ENCODE data around the gene GRK3. TPM values are rescaled to one million over a fixed set of nuclear protein-coding genes. Genes with fewer than 3 reads are reported as not detected.

GRK3 gene
- total and polyA plus RNA-seq, 10 of the 15 experiments (the other 5 are each of a cell fraction or from before 2014, with no cell fraction given) = 3.1 to 35.1 (median 14.7) TPM

DNA sequence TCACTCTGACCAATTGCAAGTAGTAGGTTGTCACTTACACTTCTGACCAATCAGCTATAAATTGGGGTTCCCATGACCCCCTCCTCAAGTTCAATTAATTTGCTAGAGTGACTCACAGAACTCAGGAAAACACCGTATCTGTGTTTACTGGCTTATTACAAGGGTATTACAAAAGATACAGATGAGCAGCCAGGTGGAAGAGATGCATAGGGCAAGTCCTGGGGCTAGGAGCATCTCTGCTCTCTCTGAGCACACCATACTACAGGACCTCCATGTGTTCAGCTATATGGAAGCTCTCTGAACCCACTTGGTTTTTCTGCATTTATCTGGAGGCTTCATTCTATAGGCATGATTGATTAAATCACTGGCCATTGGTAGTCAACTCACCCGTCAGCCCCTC, 11.3 kb upstream of the GRK3 start:
- Histone ChIP-seq H3K36me3 (ENCODE audit: control insufficient read depth in 2 of 2, insufficient read depth in 2 of 2, low read length in 1 of 2) (no peaks in the 10 kb centered on the region), H3K9me3 (replicated peaks; ENCODE audit: control insufficient read depth, insufficient read depth, low read length) (no peaks in the 10 kb centered on the region), H3K4me2 (ENCODE audit: control insufficient read depth, insufficient read depth) (no peak overlapping the region), H3K4me3 (no peak overlapping the region), H3K9ac (ENCODE audit: control insufficient read depth, insufficient read depth, low read length) (no peak overlapping the region), H3K27me3 (replicated peaks in 1 of 2; ENCODE audit: control insufficient read depth in 2 of 2, insufficient read depth in 2 of 2, low read length in 1 of 2) (no peaks in the 10 kb centered on the region), H3K79me2 (ENCODE audit: control insufficient read depth, insufficient read depth, low read length) (no peaks in the 10 kb centered on the region), H2AFZ (ENCODE audit: control insufficient read depth, low read depth, low read length) (no peak overlapping the region), H3K4me1 (ENCODE audit: control insufficient read depth, insufficient read depth, low read length) (peaks cover 3% of the 10 kb centered on the region; the same call in 1 of the 2 replicates), H3K27ac (ENCODE audit: control insufficient read depth, insufficient read depth) (no peak overlapping the region), H4K20me1 (ENCODE audit: control insufficient read depth, insufficient read depth) (no peaks in the 10 kb centered on the region)
- no peak for FAIRE-seq
- ChIA-PET POLR2A (interaction anchor here (1.2 to 1.4 kb wide), 2 partner anchors 9 to 11 kb away, joined by 3 to 6 read pairs; no protein-coding TSS in a partner anchor), CTCF (interaction anchor here (1.0 to 3.2 kb wide), 3 partner anchors 9 to 11 kb away, joined by 3 to 19 read pairs (median 3); no protein-coding TSS in a partner anchor), RAD21 (ENCODE audit: unreplicated experiment) (interaction anchor here (0.7 to 3.0 kb wide), 4 partner anchors 9 to 351 kb away, joined by 3 to 18 read pairs (median 6); no protein-coding TSS in a partner anchor), SMC1A (ENCODE audit: uncharacterized antibody, unreplicated experiment) (interaction anchor here (1.2 to 4.7 kb wide), 4 partner anchors 9 to 91 kb away, joined by 3 to 31 read pairs (median 4); no protein-coding TSS in a partner anchor)
- DNase-seq (ENCODE audit: low read depth, low spot score) = no peak
- WGBS (ENCODE audit: insufficient coverage, insufficient replicate concordance, low lambda C conversion rate, missing lambda C conversion rate) = 50% methylated on average over 2 of the region's 2 CpGs
- no peak for TF ChIP-seq IKZF1 (conservative IDR thresholded peaks at IDR 0.05)
- no peak for TF ChIP-seq HCFC1 (IDR thresholded peaks at IDR 0.05; ENCODE audit: low read length)
- no peak for TF ChIP-seq ESRRA (IDR thresholded peaks at IDR 0.05; ENCODE audit: low read length)
- TF ChIP-seq SMC3 (IDR thresholded peaks at IDR 0.05; ENCODE audit: borderline replicate concordance, low read length) = no peak
- TF ChIP-seq, protein P1, sequence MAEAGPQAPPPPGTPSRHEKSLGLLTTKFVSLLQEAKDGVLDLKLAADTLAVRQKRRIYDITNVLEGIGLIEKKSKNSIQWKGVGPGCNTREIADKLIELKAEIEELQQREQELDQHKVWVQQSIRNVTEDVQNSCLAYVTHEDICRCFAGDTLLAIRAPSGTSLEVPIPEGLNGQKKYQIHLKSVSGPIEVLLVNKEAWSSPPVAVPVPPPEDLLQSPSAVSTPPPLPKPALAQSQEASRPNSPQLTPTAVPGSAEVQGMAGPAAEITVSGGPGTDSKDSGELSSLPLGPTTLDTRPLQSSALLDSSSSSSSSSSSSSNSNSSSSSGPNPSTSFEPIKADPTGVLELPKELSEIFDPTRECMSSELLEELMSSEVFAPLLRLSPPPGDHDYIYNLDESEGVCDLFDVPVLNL (IDR thresholded peaks at IDR 0.05; ENCODE audit: low read depth, low read length) = no peak
- no peak for TF ChIP-seq TAF1 (IDR thresholded peaks at IDR 0.05; ENCODE audit: borderline replicate concordance, low read depth, low read length)
- no peak for TF ChIP-seq HDGF (IDR thresholded peaks at IDR 0.05)
- no peak for TF ChIP-seq EZH2 (IDR thresholded peaks at IDR 0.05; ENCODE audit: borderline replicate concordance, control insufficient read depth, low read depth, low read length)
- no peak for TF ChIP-seq RAD21 (IDR thresholded peaks at IDR 0.05; ENCODE audit: insufficient read depth, low read depth, low read length)
- no peak for TF ChIP-seq NR2C2 (IDR thresholded peaks at IDR 0.05; ENCODE audit: borderline replicate concordance, control insufficient read depth, insufficient read length, low read depth)
- TF ChIP-seq SMARCA5 (IDR thresholded peaks at IDR 0.05) = no peak
- no peak for TF ChIP-seq CREB1 (IDR thresholded peaks at IDR 0.05; ENCODE audit: low read depth)
- no peak for TF ChIP-seq SREBF2 (IDR thresholded peaks at IDR 0.05; ENCODE audit: low read length)
- TF ChIP-seq, protein P2, sequence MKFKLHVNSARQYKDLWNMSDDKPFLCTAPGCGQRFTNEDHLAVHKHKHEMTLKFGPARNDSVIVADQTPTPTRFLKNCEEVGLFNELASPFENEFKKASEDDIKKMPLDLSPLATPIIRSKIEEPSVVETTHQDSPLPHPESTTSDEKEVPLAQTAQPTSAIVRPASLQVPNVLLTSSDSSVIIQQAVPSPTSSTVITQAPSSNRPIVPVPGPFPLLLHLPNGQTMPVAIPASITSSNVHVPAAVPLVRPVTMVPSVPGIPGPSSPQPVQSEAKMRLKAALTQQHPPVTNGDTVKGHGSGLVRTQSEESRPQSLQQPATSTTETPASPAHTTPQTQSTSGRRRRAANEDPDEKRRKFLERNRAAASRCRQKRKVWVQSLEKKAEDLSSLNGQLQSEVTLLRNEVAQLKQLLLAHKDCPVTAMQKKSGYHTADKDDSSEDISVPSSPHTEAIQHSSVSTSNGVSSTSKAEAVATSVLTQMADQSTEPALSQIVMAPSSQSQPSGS (IDR thresholded peaks at IDR 0.05; ENCODE audit: low read length) = no peak
- TF ChIP-seq, protein P3, sequence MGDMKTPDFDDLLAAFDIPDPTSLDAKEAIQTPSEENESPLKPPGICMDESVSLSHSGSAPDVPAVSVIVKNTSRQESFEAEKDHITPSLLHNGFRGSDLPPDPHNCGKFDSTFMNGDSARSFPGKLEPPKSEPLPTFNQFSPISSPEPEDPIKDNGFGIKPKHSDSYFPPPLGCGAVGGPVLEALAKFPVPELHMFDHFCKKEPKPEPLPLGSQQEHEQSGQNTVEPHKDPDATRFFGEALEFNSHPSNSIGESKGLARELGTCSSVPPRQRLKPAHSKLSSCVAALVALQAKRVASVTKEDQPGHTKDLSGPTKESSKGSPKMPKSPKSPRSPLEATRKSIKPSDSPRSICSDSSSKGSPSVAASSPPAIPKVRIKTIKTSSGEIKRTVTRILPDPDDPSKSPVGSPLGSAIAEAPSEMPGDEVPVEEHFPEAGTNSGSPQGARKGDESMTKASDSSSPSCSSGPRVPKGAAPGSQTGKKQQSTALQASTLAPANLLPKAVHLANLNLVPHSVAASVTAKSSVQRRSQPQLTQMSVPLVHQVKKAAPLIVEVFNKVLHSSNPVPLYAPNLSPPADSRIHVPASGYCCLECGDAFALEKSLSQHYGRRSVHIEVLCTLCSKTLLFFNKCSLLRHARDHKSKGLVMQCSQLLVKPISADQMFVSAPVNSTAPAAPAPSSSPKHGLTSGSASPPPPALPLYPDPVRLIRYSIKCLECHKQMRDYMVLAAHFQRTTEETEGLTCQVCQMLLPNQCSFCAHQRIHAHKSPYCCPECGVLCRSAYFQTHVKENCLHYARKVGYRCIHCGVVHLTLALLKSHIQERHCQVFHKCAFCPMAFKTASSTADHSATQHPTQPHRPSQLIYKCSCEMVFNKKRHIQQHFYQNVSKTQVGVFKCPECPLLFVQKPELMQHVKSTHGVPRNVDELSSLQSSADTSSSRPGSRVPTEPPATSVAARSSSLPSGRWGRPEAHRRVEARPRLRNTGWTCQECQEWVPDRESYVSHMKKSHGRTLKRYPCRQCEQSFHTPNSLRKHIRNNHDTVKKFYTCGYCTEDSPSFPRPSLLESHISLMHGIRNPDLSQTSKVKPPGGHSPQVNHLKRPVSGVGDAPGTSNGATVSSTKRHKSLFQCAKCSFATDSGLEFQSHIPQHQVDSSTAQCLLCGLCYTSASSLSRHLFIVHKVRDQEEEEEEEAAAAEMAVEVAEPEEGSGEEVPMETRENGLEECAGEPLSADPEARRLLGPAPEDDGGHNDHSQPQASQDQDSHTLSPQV (IDR thresholded peaks at IDR 0.05) = no peak
- TF ChIP-seq RELA (IDR thresholded peaks at IDR 0.05; ENCODE audit: borderline replicate concordance, partially characterized antibody) = no peak
- TF ChIP-seq, protein P4, sequence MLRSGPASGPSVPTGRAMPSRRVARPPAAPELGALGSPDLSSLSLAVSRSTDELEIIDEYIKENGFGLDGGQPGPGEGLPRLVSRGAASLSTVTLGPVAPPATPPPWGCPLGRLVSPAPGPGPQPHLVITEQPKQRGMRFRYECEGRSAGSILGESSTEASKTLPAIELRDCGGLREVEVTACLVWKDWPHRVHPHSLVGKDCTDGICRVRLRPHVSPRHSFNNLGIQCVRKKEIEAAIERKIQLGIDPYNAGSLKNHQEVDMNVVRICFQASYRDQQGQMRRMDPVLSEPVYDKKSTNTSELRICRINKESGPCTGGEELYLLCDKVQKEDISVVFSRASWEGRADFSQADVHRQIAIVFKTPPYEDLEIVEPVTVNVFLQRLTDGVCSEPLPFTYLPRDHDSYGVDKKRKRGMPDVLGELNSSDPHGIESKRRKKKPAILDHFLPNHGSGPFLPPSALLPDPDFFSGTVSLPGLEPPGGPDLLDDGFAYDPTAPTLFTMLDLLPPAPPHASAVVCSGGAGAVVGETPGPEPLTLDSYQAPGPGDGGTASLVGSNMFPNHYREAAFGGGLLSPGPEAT (IDR thresholded peaks at IDR 0.05; ENCODE audit: low read depth) = no peak
- intact Hi-C loops (cut with micrococcal nuclease; ENCODE audit: unreplicated experiment) (no loop called here), in situ Hi-C loops (cut with MboI) (no loop called here)
- no TSS peak for BruUV-seq (replicated peaks)
- ATAC-seq = 0 out of 3 replicates have a peak, but pooled peaks have one; percentile 30

Data from GM12878 (cell line).